HG02571 (cell line): ENCODE measurements around the gene SHOC2.

Source experiments
- ATAC-seq: cut with Tn5 transposase; IDR thresholded peaks from one replicate; pipeline ENCODE4 v1.9.1; 2021; ENCODE audit warnings: mild to moderate bottlenecking, moderate library complexity; ENCODE audit not compliant: unreplicated experiment

The SHOC2 gene

DNA sequence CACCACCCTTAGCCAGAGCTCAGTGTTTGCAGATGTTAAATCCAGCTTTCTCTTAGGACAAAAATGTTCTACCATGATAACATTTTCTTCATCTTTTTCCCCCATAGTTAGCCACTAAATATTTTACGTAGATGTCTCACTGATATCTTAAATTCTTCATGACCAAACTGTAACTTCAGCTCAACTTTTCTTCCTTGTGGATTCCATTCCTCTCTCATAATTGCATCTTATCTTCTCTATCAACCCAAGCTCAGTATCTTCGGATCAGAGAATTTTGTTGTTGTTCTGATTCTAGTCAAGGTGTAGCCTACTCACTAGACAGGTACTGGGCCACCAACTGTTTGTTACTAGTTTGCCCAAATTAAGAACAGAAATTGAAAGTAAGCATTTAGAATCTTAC, 60.2 kb downstream of the SHOC2 start:
- ATAC-seq, result no peak

GRCh38 chr10:110980807-110981206, 61.4 kb downstream of the SHOC2 start:
- no peak for ATAC-seq

- no peak for ATAC-seq
Observed at GRCh38 chr10:110983466-110983865, 64.1 kb downstream of the SHOC2 start.

DNA sequence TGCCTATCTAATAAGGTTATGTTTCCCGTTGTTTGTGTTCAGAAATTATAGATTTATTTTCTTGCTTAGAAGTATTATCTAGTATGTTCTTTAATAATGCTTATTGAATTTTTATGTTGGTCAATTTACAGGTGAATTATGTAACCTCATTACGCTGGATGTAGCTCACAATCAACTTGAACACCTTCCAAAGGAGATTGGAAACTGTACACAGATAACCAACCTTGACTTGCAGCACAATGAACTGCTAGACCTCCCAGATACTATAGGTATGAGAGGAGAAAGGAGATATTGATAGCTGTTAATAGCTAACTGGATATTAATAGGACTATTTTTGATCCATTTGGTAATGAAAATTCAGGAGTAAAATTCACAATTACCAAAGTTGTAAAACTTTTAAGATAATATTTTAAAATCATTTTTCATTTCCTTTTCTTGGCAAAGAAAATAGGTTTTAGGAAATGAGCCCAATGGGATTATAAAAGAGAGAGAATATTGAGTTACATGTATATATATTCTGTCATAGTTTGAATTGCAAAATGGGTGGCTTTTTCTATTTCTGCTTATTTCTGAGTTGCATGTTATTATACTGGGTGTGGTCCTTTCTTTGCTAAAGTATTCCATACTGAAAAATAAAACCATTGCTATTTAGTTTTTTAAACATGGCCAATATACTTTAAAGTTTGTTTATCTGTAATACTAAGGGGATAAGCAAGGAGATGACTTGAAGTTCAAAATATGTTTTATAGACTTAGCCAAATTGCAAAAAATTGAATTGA, 66.3 kb downstream of the SHOC2 start:
- no peak for ATAC-seq

GRCh38 chr10:110989016-110989415, 69.6 kb downstream of the SHOC2 start:
- ATAC-seq, result no peak

DNA sequence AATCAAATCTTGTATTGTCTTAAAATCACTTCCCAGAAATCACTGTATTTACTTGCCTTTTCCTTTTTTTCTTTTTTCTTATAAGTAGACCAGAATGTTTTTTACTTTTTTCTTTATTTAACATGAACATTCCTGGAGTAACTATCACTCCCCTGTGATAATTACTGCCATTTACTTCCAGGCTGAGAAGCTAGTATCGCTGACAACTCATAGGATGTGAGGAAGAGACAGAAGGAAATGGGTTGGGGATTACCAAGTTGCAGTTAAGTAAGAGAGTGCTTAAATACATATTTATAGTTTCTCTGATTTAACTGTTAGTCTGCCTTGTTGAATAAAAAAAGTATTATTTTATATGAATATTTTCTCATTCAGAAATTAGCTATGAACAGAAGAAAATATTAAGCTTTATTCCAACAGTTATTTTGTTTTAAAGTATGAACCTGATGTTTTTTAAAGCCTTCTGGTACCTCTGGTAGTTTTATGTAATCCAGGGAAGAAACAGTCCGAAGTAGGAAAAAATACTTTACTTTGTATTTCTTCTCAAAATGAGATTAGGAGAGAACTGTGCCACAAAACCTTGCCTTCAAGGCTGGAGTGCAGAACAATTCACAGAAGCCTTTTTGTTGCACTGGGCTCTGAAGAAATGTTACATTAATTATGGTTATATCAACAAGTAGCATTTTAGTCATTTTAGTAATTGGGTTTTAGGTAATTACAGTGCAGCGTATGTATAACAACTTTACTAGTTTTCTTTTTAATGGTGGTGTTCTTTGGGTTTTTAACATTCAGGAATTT, 72.8 kb downstream of the SHOC2 start:
- ATAC-seq, result no peak

GRCh38 chr10:110993024-110993693, 73.8 kb downstream of the SHOC2 start:
- no peak for ATAC-seq

DNA sequence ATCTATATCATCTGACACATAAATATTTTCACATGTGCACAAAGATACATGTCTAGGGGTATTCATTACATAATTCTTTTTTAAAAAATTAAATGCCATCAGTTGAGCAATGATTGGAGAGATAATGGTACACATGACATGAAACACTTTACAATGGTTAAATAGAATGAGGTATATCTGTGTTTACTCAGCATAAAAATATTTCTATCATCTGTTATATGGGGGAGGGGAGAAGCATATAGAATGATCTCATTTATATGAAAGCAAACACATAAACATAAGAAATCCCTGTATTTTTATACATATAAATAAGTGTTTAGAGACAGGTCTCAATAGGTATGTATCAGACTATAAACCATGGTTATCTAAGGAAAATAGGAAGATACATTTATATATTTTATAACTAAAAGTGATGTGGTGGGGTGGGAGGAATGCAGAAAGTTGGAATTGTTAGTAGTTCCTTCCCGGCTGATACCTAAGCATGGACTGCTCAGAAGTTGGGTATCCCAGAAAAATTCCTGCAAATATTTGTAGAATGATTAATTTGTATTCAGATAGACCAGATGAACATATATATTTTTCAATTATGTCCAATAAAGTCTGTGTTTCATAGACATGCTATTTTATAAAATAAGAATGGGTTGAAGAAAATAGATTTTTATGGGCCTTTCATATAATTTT, 75.1 kb downstream of the SHOC2 start:
- ATAC-seq, result no peak

DNA sequence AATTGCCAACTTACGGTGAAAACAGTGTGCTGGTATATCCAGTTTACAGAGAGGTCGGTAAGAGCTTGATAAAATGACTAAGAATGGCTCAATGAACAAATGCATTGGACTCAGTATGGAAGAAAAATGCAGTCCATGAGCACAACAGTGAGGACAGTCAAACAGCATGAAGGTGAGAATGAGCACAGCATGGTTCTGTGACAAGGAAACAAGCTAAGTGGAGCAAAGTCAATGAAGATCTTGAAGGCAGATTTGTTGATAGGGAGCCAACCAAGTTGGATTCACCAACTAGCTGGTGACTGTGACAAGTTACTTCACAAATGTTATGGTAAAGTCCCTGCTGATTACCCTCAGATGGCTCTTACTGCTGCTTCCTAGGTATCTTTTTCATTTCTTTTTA, 75.9 kb downstream of the SHOC2 start:
- no peak for ATAC-seq

- no peak for ATAC-seq
Observed at GRCh38 chr10:110996256-110996655, 76.9 kb downstream of the SHOC2 start.

DNA sequence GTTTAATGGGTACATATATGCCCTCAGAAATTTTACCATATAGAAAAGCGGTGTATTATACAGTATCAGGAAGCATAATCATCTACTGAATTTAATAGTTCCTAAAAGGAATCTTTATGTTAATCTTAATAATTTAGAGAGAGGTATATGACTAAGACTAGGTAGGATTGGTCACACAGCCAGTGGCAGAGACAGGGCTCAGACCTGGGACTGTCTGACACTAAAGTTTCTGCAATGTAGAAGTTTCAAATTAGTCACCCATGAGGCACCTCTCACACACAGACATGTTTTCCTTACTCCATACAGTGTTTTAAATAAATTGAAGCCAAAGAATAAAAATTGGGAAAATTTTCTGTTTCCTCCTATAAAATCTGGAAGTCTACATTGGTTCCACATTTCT, 84.6 kb downstream of the SHOC2 start:
- ATAC-seq, result no peak

DNA sequence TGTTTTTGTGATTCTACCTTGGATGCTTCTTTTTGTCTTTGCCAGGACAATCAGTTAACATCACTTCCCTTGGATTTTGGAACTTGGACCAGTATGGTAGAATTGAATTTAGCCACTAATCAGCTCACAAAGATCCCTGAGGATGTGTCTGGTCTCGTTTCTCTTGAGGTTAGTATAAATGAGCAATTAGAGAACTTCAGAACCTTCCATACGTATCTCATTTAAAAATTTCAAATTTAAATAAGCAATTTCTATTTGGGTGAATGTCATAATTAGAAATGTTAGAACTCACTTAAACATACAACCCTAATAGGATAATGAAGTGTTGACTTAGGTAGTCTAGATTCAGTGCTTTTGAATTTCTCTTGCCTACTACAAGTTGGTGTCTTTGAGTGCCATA, 88.1 kb downstream of the SHOC2 start:
- no peak for ATAC-seq

- no peak for ATAC-seq
Observed at GRCh38 chr10:111015181-111015580, 95.8 kb downstream of the SHOC2 start.

DNA sequence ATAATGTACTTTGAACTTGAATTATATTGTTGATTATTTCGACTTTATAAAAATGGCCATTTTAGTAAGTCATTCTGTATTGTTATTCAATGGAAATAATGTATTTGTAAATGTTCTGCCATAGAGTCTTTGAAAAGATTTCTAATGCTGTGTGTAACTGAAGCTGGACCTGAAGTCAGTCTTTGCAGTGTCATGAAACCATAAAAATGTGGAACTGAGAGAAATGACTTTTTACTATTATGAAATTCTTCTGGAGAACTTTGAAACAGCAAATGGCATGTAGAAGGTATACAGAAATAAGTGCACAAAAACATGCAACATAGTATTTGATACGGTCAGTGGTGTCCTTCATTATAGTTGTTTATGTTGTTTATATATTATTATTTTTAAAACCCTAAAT, 97.7 kb downstream of the SHOC2 start:
- ATAC-seq, result no peak

DNA sequence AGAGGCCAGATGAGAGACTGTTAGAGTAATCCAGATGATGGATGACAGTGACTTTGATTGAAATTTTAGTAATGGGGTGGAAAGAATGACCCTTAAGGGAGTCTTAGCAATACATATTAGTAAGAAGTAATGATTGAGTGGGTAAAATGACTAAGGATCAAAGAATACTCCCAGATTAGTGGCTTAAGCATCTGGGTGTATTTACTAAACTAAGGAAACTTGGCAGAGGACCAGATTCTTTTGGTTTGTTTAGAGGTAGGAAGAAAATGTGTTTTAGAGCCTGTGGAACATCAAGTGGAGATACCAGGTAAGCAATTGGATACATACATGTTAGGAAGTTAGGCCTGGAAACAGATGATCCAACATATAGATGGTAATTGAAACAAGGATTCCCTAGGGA, 98.6 kb downstream of the SHOC2 start:
- no peak for ATAC-seq

DNA sequence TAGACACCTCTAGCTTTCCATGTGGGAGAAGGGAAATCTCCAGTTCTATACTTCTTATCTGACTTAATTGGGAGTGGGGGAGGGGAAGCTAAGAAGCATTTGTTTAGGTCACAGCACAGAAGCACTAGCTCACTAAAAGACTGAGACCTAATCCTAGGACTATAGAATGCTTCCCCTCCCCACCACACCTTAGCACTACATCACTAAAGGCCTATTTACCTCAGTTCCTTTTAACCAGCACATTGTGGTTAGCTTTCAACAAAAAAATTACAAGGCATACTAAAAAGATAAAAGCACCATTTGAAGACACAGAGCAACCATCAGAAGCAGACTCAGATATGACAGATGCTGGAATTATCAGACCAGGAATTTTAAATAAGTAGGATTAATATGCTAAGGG, 103.7 kb downstream of the SHOC2 start:
- ATAC-seq, result no peak

DNA sequence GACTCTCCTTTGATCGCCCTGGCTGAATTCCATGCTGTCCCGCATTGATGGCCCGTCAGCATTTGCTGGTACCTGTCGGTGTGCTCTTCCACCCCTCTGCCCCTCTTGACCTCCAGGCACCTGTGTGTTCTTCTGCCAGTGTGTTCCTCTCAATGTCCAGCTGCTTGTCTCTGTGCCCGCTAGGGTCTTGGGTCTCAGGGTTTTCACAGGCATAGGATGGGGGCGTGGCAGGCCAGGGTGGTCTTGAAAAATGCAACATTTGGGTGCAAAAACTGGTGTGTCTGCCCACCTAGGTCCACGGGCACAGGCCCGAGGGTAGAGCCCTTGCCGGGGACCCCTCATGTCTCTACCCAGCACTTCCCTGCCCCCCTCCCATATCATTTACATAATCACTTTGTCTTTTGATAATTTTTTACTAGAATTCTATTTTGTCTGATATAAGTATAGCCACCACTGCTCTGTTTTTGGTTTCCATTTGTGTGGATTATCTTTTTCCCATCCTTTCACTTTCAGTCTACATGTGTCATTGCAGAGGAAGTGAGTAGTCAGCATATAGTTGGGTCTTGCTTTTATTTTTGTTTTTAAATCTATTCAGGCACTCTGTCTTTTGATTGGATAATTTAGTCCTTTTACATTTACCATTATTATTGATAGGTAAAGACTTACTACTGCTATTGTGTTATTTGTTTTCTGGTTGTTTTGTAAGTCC, 110.8 kb downstream of the SHOC2 start:
- no peak for ATAC-seq

- ATAC-seq, result no peak
Observed at GRCh38 chr10:111034598-111035310, 115.3 kb downstream of the SHOC2 start.

DNA sequence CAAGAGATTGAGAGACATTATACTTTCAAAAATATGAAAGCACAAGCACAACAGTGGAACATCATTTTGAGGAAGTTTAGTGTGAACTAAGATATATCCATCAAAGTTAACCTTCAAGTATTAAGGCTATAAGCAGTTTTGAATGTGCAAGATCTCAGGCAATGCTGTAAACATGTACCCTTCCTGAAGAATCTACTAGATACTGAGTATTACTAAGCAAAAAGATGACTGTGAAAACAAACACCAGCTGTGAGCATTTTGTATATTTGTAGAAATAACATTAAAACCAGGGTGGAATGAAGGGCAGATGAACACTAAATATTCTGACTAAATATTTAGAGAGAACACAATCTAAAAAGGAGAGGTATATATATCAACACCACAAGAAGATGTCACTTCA, 116.1 kb downstream of the SHOC2 start:
- no peak for ATAC-seq

DNA sequence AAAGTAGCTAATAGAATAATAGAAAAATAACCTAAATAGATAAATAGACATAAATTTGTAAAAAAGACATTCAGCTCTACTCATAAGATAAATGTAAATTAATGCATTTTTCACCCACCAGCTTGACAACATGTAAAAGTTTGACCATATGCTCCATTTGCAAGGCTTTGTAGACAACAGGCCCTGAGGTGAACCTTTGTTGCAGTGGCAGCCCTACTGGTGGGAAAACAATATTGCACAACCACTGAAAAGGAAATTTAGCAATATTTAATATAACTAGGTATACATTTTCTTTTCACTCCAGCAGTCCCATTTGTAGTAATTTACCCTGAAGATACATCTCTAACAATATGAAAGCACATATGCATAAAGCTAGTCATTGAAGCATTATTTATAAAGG, 118.5 kb downstream of the SHOC2 start:
- no peak for ATAC-seq
